Breast epithelium (tissue), 4 donors: Measurements from ENCODE around the gene PTGER3. TPM values are rescaled to one million over a fixed set of nuclear protein-coding genes. Genes with fewer than 3 reads are reported as not detected.

Source experiments
- DNase-seq, 2 donors: peaks; one replicate each; pipeline ENCODE4 v3.0.0-alpha.2; 2019; ENCODE audit warnings: low spot score in 2 of 2
- H3K27ac ChIP-seq, 2 donors: fragments of 200-600 bp; sonication (generic) in 1 of 2; one replicate each; pipeline ENCODE4 v1.5.1; 2016 to 2019; ENCODE audit warnings: mild to moderate bottlenecking in 1 of 2
- H3K27me3 ChIP-seq, 2 donors: fragments of 200-600 bp; sonication (generic) in 1 of 2; one replicate each; pipeline versions ENCODE4 v1.5.1 to v1.6.0; 2017 to 2019; ENCODE audit warnings: control low read depth in 1 of 2, mild to moderate bottlenecking in 1 of 2
- H3K36me3 ChIP-seq: fragments of 200-600 bp; one replicate; pipeline ENCODE4 v1.5.1; 2019
- H3K4me1 ChIP-seq, 2 donors: fragments of 200-600 bp; sonication (generic); one replicate each; pipeline ENCODE4 v1.5.1; 2016 to 2019; ENCODE audit warnings: control low read depth in 1 of 2
- H3K4me3 ChIP-seq, 3 donors: fragments of 200-600 bp; sonication (generic); 1 replicate in 2 of 3; 2 replicates in 1 of 3; pipeline ENCODE4 v1.5.1; 2016 to 2019; ENCODE audit warnings: mild to moderate bottlenecking in 3 of 3, moderate library complexity in 2 of 3
- H3K9me3 ChIP-seq, 2 donors: fragments of 200-600 bp; sonication (generic) in 1 of 2; one replicate each; pipeline ENCODE4 v1.5.1; 2016 to 2019; ENCODE audit warnings: control low read depth in 1 of 2
- POLR2A ChIP-seq: fragments of 450-650 bp; IDR thresholded peaks from one replicate; pipeline ENCODE4 v1.6.1; 2016; ENCODE audit warnings: antibody characterized with exemption, mild to moderate bottlenecking, moderate library complexity
- POLR2AphosphoS5 ChIP-seq, 3 donors: sonication (generic); formaldehyde crosslinking; IDR thresholded peaks; one replicate each; pipeline ENCODE4 v1.6.1; 2017; ENCODE audit warnings: antibody characterized with exemption in 3 of 3
- intact Hi-C: fragments of 100-400 bp; cut with DNase I; formaldehyde crosslinking; loops from one replicate; pipeline ENCODE4 v1.15.1; 2023; ENCODE audit warnings: low total_unique reads
- total RNA-seq, 3 donors: library from RNA; depleted of rRNA; stranded (reverse); fragments of >200 nt; gene quantifications; one replicate each; pipeline ENCODE4 v1.1.0, GENCODE V29; 2016
- TF ChIP-seq, protein P1 (sequence below), 3 donors: fragments of 450-650 bp; IDR thresholded peaks; one replicate each; pipeline ENCODE4 v1.5.1; 2016 to 2017; ENCODE audit warnings: antibody characterized with exemption in 3 of 3, mild to moderate bottlenecking in 3 of 3, moderate library complexity in 3 of 3

The PTGER3 gene
- total RNA-seq, 3 donors from 2014 or later: 43.3 to 193 (median 52.1) TPM

DNA sequence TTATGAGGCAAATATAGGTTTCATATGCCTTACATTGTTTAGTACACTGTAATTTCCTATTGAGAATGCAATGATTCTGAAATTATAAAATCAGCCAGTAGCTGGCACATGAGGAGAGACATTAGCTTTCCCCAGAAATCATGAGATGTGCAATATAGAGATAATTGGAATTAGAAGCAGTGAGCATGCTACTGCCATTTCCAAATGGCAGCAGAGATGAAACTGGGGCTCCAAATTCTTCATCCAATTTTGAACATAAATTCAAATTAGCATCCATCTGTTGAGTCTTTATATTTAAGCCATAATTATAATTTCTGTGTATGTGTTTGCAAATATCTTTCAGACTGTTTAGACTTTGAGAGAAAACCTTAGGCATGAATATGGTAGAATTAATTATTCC lies 28.8 kb downstream of the PTGER3 start:
- H3K4me1 ChIP-seq: no peaks in the 10 kb centered on the region
- no peak for TF ChIP-seq POLR2A
- no peak for TF ChIP-seq POLR2AphosphoS5 (IDR thresholded peaks at IDR 0.05)
- TF ChIP-seq, protein P1, sequence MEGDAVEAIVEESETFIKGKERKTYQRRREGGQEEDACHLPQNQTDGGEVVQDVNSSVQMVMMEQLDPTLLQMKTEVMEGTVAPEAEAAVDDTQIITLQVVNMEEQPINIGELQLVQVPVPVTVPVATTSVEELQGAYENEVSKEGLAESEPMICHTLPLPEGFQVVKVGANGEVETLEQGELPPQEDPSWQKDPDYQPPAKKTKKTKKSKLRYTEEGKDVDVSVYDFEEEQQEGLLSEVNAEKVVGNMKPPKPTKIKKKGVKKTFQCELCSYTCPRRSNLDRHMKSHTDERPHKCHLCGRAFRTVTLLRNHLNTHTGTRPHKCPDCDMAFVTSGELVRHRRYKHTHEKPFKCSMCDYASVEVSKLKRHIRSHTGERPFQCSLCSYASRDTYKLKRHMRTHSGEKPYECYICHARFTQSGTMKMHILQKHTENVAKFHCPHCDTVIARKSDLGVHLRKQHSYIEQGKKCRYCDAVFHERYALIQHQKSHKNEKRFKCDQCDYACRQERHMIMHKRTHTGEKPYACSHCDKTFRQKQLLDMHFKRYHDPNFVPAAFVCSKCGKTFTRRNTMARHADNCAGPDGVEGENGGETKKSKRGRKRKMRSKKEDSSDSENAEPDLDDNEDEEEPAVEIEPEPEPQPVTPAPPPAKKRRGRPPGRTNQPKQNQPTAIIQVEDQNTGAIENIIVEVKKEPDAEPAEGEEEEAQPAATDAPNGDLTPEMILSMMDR (IDR thresholded peaks at IDR 0.05): no peak
- no peaks in the 10 kb centered on the region for H3K9me3 ChIP-seq
- H3K36me3 ChIP-seq: no peaks in the 10 kb centered on the region
- no peak overlapping the region for H3K27ac ChIP-seq
- no peak overlapping the region for H3K4me3 ChIP-seq
- intact Hi-C loops: no loop called here
- no peaks in the 10 kb centered on the region for H3K27me3 ChIP-seq
- DNase-seq: no peak

DNA sequence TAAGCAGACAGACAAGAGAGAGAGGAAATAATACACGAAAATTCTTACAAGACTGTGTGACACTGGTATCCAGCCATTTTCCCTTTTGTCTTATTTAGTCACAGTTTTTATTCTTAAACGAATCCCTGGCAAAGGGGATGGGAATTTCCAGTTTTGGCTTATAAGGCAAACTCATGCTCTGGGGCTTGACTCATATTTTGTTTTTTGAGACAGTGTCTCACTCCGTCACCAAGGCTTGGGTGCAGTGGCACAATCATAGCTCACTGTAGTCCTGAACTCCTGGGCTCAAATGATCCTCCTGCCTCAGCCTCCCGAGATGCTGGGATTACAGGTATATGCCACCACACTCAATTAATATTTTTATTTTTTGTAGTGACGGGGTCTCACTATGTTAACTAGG lies 31.9 kb downstream of the PTGER3 start:
- no peak for DNase-seq
- H3K4me3 ChIP-seq: no peak overlapping the region
- H3K27ac ChIP-seq: no peak overlapping the region
- no peak for TF ChIP-seq POLR2AphosphoS5 (IDR thresholded peaks at IDR 0.05)
- TF ChIP-seq POLR2A: no peak
- TF ChIP-seq, protein P1 (IDR thresholded peaks at IDR 0.05): no peak
- intact Hi-C loops: no loop called here
- H3K36me3 ChIP-seq: no peaks in the 10 kb centered on the region
- H3K4me1 ChIP-seq: no peaks in the 10 kb centered on the region
- no peaks in the 10 kb centered on the region for H3K27me3 ChIP-seq
- H3K9me3 ChIP-seq: no peaks in the 10 kb centered on the region

DNA sequence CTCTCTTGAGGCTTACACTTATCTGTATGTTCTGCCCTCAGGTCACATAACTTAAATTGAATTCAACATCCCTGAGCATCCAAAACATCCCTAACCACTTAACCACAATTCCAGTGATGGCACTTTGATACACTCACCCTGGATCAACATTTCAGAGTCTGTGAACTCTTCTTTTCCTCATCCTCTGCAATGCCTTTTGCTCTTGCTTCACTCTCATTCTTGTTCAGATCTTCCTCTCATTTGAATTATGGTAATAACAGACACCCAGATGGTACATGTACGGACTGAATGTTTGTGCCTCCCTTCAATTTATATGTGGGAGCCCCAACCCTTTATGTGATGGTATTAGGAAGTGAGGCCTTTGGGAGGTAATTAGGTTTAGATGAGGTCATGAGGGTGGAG lies 33.4 kb downstream of the PTGER3 start:
- H3K36me3 ChIP-seq: no peaks in the 10 kb centered on the region
- H3K4me3 ChIP-seq: no peak overlapping the region
- no peak for DNase-seq
- no peak overlapping the region for H3K27ac ChIP-seq
- intact Hi-C loops: no loop called here
- no peaks in the 10 kb centered on the region for H3K9me3 ChIP-seq
- TF ChIP-seq POLR2AphosphoS5 (IDR thresholded peaks at IDR 0.05) (no peak), POLR2A (no peak)
- TF ChIP-seq, protein P1 (IDR thresholded peaks at IDR 0.05): no peak
- H3K4me1 ChIP-seq: no peaks in the 10 kb centered on the region
- H3K27me3 ChIP-seq: no peaks in the 10 kb centered on the region

GRCh38 chr1:71002709-71003475 lies 44.7 kb downstream of the PTGER3 start:
- TF ChIP-seq POLR2AphosphoS5 (IDR thresholded peaks at IDR 0.05): no peak
- no peak overlapping the region for H3K4me3 ChIP-seq
- H3K27ac ChIP-seq: no peak overlapping the region
- intact Hi-C loops: no loop called here
- DNase-seq: no peak
- no peaks in the 10 kb centered on the region for H3K27me3 ChIP-seq
- no peaks in the 10 kb centered on the region for H3K9me3 ChIP-seq
- H3K4me1 ChIP-seq: no peaks in the 10 kb centered on the region
- H3K36me3 ChIP-seq: no peaks in the 10 kb centered on the region

GRCh38 chr1:71001624-71002023 lies 46.0 kb downstream of the PTGER3 start:
- no peak overlapping the region for H3K27ac ChIP-seq
- H3K27me3 ChIP-seq: no peaks in the 10 kb centered on the region
- TF ChIP-seq, protein P1 (IDR thresholded peaks at IDR 0.05): no peak
- TF ChIP-seq POLR2A: no peak
- TF ChIP-seq POLR2AphosphoS5 (IDR thresholded peaks at IDR 0.05): no peak
- intact Hi-C loops: no loop called here
- no peaks in the 10 kb centered on the region for H3K9me3 ChIP-seq
- no peak for DNase-seq
- no peaks in the 10 kb centered on the region for H3K36me3 ChIP-seq
- H3K4me3 ChIP-seq: no peak overlapping the region
- no peaks in the 10 kb centered on the region for H3K4me1 ChIP-seq
